ENCODE results near the gene DNAH9.

DNAH9 gene

DNA sequence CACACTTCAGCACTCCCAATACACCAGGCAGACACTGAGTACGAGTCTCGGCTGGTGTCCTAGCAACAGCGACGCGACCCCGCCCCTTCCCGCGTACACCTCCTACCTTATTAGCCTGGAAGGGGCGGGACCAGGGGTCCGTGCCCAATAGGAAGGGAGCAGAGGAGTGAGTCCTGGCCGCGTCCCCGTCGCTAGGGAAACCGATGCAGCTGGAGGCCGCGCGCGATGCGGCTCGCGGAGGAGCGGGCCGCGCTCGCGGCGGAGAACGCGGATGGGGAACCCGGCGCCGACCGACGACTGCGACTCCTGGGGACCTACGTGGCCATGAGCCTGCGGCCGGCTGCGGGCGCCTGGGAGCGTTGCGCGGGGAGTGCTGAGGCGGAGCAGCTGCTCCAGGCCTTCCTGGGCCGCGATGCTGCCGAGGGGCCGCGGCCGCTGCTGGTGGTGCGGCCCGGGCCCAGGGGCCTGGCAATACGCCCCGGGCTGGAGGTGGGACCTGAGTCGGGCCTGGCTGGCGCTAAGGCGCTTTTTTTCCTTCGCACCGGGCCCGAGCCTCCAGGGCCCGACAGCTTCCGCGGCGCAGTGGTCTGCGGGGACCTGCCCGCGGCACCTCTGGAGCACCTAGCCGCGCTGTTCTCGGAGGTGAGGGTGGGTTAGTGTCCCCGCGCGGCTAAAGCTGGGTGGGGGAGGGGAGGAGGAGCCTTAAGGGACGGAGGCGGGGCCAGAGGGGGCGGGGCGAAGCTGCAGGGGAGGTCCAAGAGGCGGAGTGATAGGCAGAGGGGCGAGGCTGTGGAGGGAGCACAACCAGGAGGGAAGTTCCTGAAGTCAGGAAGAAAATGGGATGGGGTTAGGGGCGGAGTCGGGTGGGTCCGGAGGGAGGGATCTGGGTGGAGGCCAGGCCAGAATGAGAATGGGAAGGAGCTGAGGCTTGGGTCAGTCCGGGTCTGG is at the start of gene DNAH9:
TSS of gene DNAH9 (plus strand) at position 197 of the 948 bp plus-strand sequence. CDS start at position 226, 29 bp downstream.
- no peak for TF ChIP-seq CTCF (IDR thresholded peaks at IDR 0.05; ENCODE audit: extremely low read depth, missing control alignments)

DNA sequence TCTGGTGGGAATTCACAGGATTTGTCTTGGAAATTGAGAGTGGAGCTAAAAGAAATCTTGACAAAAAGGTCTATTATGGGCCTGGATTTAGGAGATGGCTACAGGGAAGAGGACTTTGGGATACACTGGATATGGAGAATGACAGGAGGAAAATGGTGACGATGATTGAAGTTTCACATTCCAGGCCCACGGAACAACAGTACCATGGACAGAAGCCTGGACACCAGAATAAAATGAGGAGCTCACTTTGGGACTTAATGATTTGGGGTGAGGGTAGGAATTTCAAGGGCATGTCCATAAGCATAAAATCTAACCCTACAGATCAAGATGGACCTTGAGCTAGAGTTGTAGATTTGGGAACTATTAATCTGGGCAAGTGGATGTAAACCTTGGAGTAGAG is 47.8 kb upstream of the DNAH9 start:
- TF ChIP-seq CTCF (IDR thresholded peaks at IDR 0.05; ENCODE audit: extremely low read depth, missing control alignments): no peak
- DNase-seq (ENCODE audit: low spot score): no peak

More for the DNA sequence above, at the start of gene DNAH9:
- DNase-seq (ENCODE audit: low spot score): no peak

DNA sequence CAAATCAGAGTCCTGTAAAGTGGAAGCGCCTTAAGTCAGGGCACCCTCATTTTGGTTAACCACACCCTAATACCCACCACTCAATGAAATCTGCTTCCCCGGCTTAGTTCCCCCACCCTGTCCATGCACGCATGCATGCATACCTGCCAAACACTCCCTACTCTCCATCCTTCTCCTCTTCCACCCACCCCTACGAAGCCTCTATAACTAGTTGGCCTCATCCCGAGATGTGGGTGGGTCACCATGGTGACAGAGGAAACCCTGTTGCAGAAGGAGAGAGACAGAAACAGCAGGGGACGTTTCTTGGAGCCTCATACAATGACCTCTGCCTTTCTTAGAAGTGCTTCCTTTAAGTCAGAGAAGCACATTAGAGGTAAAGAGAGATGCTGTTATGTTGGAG is 46.8 kb upstream of the DNAH9 start:
- DNase-seq (ENCODE audit: low spot score): no peak

DNA sequence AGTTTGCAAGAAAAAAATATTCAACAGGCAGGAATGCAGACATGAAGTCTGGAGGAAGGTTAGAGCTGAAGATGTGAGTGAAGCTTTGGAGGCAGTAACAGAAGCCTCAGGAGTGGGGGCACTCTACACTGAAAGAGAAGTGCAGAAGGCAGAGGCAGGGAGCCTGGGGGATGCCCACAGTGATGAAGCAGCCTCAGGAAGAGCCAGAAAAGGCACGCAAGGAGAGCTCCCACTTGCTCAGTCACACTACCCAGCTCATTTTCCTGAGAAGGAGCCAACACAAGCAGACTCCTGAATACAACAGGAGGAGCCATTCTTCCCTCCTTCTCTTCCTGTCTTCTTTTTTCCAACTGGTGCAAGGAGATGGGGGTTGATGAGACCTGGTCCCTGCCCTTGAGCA is 45.1 kb upstream of the DNAH9 start:
- no peak for DNase-seq (ENCODE audit: low spot score)
- TF ChIP-seq CTCF (IDR thresholded peaks at IDR 0.05; ENCODE audit: extremely low read depth, missing control alignments): no peak

More for the DNA sequence above, 46.8 kb upstream of the DNAH9 start:
- no peak for TF ChIP-seq CTCF (IDR thresholded peaks at IDR 0.05; ENCODE audit: extremely low read depth, missing control alignments)

DNA sequence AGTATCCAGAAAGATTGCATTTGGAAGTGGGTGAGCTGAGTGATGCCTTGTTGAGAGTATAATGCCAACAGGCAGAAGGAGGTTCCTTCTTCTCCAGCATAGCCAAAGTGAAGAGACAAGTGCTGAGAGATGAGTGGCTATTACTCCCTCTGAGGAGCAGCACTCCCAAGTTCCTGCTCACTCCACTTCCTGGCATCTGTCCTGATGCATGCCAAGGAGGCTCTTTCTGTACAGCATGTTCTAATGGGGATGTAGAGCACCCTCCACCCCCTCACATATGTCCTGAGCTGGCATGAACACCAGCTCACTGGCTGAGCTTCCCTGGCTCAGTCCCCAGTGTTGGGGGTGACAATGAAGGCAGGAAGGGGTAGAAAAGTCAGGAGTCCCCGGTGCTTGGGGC is 44.2 kb upstream of the DNAH9 start:
- TF ChIP-seq CTCF (IDR thresholded peaks at IDR 0.05; ENCODE audit: extremely low read depth, missing control alignments): no peak
- no peak for DNase-seq (ENCODE audit: low spot score)

DNA sequence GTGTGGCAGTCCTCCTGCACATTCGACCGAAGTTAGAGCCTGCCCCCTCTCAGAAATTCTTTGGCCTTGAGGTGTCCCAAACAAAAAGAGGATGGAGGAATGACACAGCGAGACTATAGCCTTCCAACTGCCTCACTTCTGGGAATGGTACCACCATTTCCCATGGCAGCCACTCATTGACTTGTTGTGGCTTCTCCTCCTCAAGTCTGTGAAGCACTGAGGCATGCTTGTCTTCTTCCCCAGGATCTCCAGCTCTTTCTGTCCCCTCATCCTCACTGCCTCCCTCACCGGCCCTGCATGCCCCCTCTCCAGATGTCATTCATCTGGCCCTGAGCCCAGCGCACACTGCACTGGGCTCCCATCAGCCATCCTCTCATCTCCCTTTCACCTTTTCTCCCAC is 43.7 kb upstream of the DNAH9 start:
- no peak for DNase-seq (ENCODE audit: low spot score)
- no peak for TF ChIP-seq CTCF (IDR thresholded peaks at IDR 0.05; ENCODE audit: extremely low read depth, missing control alignments)

GRCh38 chr17:11555530-11555929 is 42.7 kb upstream of the DNAH9 start:
- TF ChIP-seq CTCF (IDR thresholded peaks at IDR 0.05; ENCODE audit: extremely low read depth, missing control alignments): no peak
- no peak for DNase-seq (ENCODE audit: low spot score)
